ENCODE results near the gene PSMA6. TPM values are rescaled to one million over a fixed set of nuclear protein-coding genes. Genes with fewer than 3 reads are reported as not detected.
"Not testable (repeated sequence)": the region's sequence is repeated elsewhere in the genome, so short reads cannot be mapped to it uniquely, and the experiment has no call there.

The PSMA6 gene
- total RNA-seq, 1 experiment from 2014 or later, result 302 TPM

DNA sequence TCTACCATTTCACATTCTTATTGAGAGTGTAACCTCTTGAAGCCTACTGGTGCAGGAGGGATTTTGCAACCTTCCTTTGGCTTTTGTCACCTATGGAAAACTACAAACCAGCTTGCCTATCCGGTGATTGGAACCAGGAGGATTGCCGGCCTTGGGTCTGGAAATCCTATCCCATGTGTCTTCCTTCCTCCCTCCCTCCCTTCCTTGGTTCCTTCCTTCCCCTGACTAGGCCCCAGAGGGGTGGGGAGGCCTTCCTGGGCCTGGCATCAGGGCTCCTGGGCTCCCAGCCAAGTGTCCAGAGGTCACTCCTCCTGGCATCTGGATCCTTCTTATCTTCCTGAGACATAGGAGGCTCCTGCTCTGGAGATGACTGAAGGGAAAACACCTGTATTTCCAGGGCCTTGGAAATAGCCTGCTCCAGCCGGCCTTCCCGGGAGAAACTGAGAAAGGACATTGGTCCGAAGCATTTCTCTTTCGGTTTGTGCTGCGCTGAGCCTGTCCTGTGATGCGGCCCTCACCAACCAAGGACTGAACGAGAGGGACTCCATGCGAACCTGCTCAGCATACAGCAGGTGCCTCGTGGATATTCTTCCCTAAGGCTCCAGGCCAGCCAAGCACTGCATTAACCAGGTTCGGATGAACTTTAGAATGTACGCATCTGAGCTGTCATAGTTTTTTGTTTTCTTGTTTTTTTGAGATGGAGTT lies 43.4 kb downstream of the PSMA6 start:
- Histone ChIP-seq H3K36me3 (no peaks in the 10 kb centered on the region), H3K27me3 (no peaks in the 10 kb centered on the region), H3K9me3 (no peaks in the 10 kb centered on the region), H3K4me3 (no peak overlapping the region)
- peak; percentile 15 for DNase-seq

DNA sequence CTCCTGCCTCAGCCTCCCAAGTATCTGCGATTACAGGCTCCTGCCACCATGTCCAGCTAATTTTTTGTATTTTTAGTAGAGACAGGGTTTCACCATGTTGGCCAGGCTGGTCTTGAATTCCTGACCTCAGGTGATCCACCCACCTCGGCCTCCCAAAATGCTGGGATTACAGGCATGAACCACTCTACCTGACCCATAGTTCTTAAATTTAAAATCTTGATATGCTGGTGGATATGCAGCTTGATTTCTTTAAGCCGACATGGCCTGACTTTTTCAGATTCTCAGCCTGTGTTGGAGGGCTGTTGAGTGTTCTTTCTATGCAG lies 44.0 kb downstream of the PSMA6 start:
- DNase-seq, H3K27me3 ChIP-seq, H3K9me3 ChIP-seq, H3K4me3 ChIP-seq, H3K36me3 ChIP-seq: not testable (repeated sequence)

DNA sequence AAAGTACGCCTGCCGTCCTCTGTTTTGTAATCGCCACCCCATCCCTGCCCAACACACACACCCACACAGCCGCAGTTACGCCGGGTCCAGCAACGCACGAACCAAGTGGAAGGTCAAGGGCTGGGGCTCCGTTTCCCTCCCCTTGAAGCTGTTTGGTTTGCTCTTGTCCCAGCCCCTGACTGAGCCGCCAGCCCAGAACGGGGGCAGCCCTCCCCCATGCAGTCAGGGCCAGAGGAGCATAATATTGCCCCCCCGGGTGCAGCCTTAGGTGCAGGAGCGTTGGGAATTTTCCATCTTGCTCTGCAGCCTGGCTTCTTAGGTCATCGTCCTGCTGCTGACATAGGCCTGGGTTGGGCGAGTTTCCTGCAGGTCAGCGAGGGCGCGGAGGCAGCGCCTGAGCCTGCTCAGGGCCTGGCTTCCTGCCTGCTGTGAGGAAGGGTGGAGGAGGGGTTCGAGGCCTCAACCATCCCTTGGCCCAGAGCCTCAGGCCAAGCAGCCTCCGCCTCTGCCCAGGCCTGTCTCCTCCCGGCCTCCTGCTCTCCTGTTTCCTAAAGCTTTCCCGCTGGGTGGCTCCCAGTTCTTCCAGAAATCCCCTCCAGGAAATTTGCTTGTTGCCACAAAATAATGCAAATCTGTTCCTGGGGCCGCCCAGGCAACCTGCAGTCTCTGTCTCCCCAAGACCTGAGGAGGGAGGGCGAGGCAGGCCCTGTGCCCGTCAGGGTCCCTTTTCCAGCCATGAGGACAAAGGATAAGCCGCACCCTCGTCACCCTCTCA lies 44.5 kb downstream of the PSMA6 start:
- DNase-seq, result peak; percentile 89
- H3K4me3 ChIP-seq, result no peak overlapping the region
- H3K9me3 ChIP-seq, result no peaks in the 10 kb centered on the region
- H3K36me3 ChIP-seq, result no peaks in the 10 kb centered on the region
- H3K27me3 ChIP-seq, result no peaks in the 10 kb centered on the region

DNA sequence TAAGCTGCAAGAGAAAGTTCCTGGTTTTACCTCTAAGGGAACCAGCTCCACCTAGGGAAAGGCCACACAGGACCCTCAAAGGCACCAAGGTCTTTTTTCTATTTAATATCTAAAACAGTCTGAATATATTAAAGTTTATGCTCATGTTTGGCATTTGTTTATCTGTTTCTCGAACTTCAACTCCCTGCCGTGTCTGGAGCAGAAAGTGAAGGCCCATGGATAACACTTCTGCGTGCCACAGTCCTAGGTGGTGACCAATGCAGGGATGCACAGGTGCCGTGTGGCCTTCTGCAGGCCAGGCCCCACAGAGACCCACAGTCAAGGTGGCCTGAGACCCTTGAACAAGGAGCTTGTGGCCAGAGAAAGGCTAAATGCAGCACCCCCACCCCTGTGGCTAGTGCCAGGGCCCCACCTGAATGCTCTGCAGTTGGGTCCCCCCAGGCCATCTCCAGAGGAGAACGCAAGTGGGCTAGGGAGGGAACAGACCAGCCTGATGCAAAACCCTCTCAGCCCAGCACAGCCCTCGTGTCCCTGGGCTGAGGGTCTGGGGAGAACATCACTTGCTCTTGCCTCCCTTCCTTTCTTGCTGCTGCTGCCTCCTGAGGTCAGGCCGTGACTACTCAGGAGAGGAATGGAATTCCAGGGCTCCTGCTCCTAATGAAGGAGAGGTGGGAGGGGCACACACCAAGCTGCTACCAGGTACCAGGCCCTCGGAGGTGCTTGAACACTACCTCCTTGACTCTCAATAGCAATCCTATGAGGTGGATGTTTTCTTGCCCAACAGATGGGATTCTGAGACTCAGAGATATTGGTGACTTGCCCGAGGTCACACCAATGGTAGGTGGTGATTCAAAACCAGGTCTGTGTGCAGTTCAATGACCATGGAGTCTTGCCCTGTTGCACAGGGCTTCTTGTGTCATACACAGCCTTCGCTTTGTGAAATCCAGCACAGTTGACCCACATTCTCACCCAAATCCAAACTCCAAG lies 45.4 kb downstream of the PSMA6 start:
- H3K4me3 ChIP-seq, result no peak overlapping the region
- H3K27me3 ChIP-seq, result no peaks in the 10 kb centered on the region
- H3K36me3 ChIP-seq, result no peaks in the 10 kb centered on the region
- DNase-seq, result no peak
- no peaks in the 10 kb centered on the region for H3K9me3 ChIP-seq

DNA sequence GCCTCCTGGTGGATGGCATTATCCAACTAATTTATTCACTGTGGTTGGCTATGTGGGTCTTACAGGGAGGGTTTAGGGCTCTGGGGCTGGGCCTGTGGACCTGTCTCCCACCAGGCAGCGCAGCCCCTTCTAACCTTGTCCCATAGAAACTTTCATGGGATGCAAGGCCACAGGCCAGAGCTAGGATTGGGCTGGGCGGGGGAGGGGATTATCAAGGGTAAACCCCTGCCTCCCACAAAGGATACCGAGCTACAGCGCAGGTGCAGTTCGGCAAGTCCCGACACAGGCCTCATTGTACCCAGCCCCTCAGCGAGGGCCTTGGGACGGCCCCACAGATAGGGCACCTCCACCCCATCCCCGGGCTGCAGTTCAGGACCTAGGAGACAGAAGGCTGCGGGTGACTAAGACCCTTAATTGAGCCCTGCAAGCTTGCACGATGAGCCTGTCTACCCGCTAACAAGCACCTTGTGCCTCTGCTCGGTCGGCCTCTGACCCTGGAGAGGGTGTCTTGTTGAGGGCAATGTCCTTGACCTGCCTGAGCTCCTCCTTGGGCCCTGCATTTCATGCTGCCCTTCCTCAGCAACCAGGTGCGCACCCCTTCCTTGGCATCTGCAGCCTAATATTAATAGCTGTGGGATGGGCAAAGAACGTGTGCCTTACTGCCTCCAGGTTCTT lies 46.7 kb downstream of the PSMA6 start:
- H3K36me3 ChIP-seq, result no peaks in the 10 kb centered on the region
- no peaks in the 10 kb centered on the region for H3K9me3 ChIP-seq
- no peaks in the 10 kb centered on the region for H3K27me3 ChIP-seq
- H3K4me3 ChIP-seq, result no peak overlapping the region
- DNase-seq, result no peak

DNA sequence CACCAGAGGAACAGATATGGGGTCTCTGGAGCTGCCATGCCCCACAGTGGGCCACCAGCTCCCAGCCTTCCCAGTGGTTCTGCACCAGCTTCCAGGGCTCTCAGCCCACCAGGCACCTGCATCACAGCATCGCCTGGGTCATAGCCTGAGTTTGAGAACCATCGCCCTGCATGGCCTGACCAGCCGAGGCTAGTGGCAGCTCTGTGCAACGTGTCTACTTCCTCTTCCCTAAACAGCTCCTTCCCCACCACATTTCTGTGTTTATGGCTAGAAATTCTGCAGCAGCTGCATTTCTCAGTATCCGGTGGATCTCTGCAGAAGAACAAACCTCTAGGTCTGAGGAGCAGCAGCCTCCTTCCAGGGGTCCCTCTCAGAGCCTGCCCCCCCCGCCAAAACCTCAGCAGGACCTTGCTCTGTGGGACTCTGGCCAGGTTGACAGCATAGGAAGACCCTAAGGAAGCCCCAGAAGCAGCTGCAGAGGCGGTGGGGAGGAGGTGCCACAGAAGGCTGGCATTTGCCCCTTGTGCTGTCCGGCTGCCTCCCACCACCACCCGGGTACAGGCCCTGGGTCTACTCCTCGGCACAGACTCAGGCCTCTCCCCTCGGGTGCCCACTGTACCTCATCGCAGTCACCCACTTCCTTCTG lies 47.7 kb downstream of the PSMA6 start:
- no peak for DNase-seq
- no peaks in the 10 kb centered on the region for H3K9me3 ChIP-seq
- no peaks in the 10 kb centered on the region for H3K27me3 ChIP-seq
- no peak overlapping the region for H3K4me3 ChIP-seq
- H3K36me3 ChIP-seq, result no peaks in the 10 kb centered on the region

DNA sequence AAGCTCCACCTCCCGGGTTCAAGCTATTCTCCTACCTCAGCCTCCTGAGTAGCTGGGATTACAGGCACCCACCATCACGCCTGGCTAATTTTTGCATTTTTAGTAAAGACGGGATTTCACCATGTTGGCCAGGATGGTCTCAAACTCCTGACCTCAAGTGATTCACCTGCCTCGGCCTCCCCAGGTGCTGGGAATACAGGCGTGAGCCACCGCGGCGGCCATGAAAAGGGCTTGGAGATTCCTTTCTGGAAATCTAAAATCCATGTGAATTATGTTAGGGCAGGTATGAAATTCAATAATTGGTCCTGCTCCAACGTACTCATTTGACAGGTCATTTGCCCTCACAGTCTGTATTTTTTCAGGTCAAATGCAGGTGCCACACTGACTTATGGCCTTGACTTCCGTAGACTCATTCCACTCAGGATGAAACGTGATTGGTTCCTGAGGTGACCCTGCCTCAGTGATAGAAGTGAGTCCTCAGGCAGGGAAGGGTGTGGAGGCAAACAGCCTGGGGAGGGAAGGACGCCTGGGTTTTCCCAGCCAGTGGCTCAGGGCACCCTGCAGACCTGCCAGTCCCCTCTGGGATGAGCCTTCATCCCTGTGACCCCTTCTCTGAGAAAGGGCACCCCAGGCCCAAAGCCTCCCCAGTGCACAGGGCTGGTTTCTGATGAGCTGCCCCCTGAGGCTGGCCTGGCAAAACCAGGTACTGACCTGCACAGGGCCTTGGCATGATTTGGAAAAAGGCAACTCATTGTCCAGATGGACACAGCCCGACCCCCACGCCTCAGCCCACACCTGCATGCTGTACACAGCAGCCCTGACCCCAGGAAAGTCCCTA lies 48.7 kb downstream of the PSMA6 start:
- H3K36me3 ChIP-seq, result no peaks in the 10 kb centered on the region
- no peaks in the 10 kb centered on the region for H3K9me3 ChIP-seq
- DNase-seq, result no peak
- H3K4me3 ChIP-seq, result no peak overlapping the region
- no peaks in the 10 kb centered on the region for H3K27me3 ChIP-seq

DNA sequence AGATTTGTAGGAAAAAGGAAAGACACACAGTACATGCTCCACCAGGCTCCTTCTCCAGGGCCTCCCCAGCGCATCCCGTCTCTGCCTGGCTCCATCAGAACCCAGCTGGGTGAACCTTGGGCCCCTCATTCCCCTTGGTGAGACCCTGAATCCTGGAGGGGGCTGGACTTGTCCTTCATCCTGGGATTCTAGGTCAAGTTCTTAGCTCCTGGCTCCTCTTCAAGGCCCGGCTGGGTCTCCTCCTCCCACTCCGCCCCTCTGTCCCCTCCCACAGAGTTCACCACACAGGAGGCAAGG lies 49.2 kb downstream of the PSMA6 start:
- Histone ChIP-seq H3K9me3 (no peaks in the 10 kb centered on the region), H3K27me3 (no peaks in the 10 kb centered on the region), H3K4me3 (no peak overlapping the region), H3K36me3 (no peaks in the 10 kb centered on the region)
- DNase-seq, result no peak

DNA sequence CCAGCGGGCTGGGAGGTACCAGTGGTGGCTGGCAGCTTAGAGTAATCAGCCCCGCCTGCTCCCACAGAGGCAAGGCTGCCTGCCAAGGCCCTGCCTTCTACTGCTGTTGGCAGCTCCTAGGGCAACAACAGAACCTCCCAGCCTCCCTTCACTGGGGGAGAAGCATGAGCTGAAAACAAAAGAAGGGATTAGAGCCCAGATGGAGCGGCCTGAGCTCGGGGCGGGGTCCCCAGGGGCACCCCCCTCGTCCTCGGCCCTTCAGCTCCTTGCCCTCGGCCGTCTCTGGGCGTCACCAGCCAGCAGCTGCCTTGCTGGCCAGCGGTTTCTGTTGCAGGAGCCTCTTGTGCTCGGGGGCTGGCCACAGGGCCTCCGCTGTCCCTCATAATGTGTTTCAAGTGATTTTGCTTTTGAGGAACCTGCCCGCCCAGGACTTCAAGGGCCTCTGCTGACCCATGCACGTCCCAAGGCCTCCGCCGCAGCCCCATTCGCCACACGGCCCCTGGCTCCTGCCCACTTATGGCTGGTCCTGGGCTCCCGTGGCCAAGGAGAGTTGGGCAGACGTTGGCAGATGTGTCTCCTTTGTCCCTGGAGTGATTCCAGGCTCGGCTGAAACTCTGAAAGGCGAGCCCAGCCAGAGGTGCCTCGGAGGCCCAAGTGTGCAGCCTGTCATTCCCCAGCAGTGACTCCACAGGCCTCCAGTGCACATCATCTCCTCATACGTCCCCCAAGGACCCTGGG lies 49.7 kb downstream of the PSMA6 start:
- H3K27me3 ChIP-seq, result no peaks in the 10 kb centered on the region
- no peaks in the 10 kb centered on the region for H3K36me3 ChIP-seq
- no peaks in the 10 kb centered on the region for H3K9me3 ChIP-seq
- peak overlapping the region; percentile 12; the same call in 1 of the 2 replicates for H3K4me3 ChIP-seq
- DNase-seq, result peak; percentile 98

DNA sequence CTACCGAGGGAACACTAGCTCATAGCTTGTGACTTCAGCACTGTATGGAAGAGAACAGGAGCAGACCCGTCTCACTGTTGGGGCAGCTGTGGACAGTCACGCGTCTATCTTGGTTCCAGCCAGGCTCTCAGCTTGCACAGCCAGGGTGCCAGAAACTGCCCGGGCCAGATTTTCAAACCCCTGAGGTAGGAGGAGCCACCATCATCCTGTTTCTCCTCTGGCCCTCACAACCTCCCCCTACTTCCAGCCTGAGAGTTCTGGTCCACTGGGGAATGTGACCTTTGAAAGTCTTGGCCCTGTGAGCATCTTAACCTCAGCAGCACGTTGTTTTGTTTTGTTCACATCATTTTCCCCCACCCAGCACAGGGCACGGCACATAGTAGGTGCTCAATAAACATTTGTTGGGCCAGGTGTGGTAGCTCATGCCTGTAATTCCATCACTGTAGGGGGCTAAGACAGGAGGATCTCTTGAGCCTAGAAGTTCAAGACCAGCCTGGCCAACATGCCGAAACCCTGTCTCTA lies 50.4 kb downstream of the PSMA6 start:
- DNase-seq, result no peak
- Histone ChIP-seq H3K36me3 (no peaks in the 10 kb centered on the region), H3K9me3 (no peaks in the 10 kb centered on the region), H3K4me3 (no peak overlapping the region), H3K27me3 (no peaks in the 10 kb centered on the region)

DNA sequence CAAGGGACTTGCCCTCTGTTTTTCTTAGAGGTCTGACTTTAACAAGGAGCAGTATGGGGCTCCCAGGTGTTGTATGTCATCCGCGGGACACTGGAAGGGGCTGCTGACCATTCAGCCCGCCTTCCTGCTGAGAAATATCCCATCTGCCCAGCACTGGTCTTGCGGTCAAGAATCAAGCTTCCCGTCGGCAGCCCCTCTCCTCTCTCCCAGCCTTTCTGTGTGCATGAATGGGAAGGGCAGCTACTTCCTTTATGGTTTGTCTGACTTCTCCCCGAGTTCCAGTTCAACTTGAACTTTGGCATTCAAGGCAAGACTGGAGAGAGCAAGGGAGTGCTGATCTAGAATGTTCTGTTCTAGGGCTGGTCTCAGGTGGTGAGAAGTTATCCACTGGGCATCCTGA lies 51.5 kb downstream of the PSMA6 start:
- H3K9me3 ChIP-seq, result no peaks in the 10 kb centered on the region
- no peak for DNase-seq
- no peaks in the 10 kb centered on the region for H3K36me3 ChIP-seq

DNA sequence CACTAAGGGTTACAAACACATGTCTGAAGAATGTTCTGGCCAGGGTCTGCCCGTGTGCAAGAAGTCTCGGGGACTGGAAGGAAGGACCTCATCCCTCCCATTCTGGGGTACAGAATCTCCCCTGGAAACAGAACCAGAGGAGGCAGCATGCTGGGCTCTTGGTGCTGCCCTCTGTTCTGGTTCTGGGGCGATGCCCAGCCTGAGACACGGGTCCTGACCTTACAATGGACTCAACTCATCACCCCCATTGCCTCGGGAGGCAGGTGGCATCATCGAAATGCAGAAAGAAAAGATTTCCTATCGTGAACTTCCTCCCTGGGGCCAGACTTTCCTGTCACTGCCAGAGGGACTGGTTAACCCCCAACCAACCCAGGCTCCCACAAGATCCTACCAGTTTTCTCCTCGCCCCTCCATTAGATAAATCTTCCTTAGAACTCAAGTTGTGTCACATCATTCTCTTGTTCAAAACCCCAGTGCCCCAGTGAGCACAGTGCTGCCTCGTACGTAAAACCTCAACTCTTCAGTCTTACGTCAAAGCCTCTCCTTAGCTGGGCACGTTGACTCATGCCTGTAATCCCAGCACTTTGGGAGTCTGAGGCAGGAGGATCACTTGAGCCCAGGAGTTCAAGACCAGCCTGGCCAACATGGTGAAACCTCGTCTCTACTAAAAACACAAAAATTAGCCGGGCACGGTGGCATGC lies 52.1 kb downstream of the PSMA6 start:
- Histone ChIP-seq H3K9me3 (no peaks in the 10 kb centered on the region), H3K36me3 (no peaks in the 10 kb centered on the region), H3K4me3 (no peak overlapping the region), H3K27me3 (no peaks in the 10 kb centered on the region)
- DNase-seq, result no peak

More for the DNA sequence above, 51.5 kb downstream of the PSMA6 start:
- Histone ChIP-seq H3K27me3 (no peaks in the 10 kb centered on the region), H3K4me3 (no peak overlapping the region)

DNA sequence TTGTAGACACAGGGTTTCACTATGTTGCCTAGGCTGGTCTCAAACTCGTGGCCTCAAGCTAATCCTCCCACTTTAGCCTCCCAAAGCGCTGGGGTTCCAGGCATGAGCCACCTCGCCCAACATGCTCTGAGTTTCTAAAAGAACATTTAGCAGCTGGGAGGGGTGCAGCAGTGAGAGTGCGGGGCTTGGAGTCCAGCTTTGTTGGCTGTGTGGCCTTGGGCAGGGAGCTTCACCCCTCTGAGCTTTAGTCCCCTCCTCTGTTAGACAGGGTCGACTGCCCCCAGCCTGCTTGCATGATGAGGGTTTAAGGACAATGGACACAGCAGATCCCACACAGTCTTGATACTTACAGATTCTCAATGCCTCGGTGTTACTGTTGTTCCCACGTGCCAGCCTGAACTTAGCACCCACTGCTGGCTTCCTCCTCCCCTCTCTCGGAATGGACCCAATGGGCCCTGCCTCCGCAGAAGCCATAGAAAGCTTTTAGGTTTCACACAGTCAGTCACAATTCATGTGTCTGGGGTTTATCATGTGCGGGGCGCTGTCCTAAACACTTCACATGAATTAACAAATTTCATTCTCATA lies 54.6 kb downstream of the PSMA6 start:
- Histone ChIP-seq H3K4me3 (no peak overlapping the region), H3K36me3 (no peaks in the 10 kb centered on the region), H3K27me3 (no peaks in the 10 kb centered on the region), H3K9me3 (no peaks in the 10 kb centered on the region)
- DNase-seq, result no peak

Data from MG63 (cell line).